HG02678 (cell line): ENCODE results near the gene PROM1.

ENCODE experiments used
- ATAC-seq: cut with Tn5 transposase; IDR thresholded peaks from one replicate; pipeline ENCODE4 v1.9.1; 2021; ENCODE audit warnings: mild to moderate bottlenecking, moderate library complexity; ENCODE audit not compliant: unreplicated experiment

Gene PROM1, protein sequence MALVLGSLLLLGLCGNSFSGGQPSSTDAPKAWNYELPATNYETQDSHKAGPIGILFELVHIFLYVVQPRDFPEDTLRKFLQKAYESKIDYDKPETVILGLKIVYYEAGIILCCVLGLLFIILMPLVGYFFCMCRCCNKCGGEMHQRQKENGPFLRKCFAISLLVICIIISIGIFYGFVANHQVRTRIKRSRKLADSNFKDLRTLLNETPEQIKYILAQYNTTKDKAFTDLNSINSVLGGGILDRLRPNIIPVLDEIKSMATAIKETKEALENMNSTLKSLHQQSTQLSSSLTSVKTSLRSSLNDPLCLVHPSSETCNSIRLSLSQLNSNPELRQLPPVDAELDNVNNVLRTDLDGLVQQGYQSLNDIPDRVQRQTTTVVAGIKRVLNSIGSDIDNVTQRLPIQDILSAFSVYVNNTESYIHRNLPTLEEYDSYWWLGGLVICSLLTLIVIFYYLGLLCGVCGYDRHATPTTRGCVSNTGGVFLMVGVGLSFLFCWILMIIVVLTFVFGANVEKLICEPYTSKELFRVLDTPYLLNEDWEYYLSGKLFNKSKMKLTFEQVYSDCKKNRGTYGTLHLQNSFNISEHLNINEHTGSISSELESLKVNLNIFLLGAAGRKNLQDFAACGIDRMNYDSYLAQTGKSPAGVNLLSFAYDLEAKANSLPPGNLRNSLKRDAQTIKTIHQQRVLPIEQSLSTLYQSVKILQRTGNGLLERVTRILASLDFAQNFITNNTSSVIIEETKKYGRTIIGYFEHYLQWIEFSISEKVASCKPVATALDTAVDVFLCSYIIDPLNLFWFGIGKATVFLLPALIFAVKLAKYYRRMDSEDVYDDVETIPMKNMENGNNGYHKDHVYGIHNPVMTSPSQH

DNA sequence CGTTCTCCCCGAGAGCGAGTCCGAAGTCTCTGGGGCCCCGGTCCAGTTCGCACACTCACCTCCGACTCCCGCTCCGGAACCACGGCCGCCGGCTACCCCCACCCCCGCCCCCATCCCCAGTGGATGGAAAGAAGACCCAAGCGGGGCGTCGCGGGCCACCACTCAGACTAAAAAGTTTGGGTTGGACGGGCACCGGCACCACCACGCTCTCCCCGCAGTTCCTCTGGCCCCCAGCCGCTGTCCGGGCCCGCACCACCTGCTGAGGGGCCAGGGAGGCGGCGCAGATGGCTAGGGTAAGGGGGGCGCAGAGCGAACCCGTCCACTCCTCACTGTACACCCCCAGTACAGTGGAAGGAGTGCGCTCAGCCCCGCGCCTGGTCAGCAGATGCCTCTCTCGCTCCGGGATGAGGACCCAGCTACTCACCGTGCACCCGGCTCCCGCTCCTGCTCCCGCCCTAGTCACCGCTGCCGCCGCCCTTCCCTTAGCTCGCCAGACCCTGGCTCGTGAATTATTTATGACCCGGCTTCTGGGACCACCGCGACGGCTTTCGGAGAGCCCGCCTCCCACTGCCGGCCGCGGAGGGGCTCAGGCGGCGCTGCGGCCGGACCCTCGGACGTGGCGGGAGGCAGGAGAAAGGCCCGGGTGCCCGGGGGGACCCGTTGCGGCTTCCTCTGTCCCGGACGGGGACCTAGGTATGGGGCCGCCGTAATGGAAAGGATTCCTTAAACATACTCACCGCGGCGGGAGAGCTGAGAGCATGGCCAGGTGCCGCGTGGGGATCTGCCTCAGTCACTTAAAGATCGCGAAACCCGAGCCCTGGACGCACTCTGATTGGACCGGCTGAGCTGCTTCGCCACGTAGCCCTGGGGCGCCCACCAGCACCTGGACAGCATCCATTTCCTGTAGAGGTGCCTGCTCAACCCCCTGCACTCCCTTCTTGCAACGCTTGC is at the start of gene PROM1:
PROM1 (minus strand) TSS at position 783 of the 951 bp plus-strand sequence. CDS start 8,117 bp downstream, outside the sequence.
- no peak for ATAC-seq

DNA sequence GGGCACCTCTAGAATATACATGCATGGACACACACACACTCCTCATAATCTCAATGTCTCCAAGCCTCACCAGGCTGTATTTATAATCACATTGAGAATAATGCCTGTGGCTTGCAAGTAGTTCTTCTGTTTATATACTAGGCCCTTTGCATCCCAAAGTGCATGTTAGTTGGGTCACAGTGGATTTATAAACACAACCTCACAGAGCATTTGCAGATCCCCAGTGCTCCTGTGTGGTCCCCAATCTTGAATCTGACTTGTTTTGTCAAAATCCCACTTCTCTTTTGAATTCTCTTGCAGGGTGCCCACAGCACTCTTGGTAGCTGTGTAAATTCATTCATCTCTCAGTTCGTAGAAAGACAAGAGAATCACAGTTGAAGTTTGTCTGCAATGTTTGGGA is 49.6 kb upstream of the PROM1 start:
- no peak for ATAC-seq

DNA sequence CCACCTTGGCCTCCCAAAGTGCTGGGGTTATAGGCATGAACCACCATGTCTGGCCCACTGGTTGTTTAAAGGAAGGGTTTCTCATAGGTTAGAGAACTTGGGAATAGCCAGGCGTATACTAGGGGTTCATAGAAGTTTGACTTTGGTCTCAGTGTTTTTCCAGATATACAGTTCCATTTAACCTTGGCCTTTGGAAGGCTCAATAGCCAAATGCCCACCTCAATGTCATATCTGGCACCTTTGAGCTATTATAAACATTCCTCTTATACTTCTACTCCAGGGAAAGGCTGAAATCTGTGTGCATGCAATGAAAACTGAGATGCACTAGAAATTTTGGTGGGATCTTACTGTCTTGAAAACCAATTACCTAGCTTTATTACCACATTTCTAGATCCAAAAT is 47.5 kb upstream of the PROM1 start:
- no peak for ATAC-seq

DNA sequence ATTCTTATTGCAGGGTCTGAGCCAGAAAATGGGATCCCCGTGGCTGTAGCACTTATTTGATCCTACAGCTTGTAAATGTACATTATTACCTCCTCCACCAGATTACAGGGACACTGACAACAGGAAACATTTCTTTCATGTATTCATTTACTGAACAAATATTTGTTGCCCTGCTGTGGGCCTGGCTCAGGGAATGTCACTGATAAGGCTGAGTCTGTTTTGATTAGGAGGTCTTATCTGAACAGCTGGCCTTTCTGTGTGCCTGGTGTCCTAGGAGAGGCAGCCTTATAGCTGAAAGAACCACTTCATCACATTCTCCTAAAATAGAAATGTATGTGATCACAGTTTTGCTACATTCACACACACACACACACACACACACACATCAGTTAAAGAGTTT is 45.5 kb upstream of the PROM1 start:
- ATAC-seq: no peak

DNA sequence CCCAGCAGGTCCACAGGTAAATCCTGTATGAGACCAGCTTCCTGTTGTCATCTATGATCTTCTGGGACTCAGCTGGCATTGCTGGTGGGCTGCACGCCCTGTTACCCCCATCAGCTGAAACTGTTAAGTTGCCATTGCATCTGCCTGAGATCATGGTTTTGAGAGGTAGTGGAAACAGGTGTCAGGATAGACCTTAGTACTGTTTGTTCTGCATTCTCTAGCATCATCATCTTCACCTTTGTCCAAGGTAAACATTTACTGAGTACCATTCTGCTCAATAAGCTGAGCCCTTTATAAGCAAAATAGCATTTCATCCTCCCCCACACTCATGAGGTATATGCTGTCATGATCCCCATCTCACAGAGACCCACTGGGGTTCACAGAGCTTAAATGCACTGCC is 42.9 kb upstream of the PROM1 start:
- ATAC-seq: no peak

DNA sequence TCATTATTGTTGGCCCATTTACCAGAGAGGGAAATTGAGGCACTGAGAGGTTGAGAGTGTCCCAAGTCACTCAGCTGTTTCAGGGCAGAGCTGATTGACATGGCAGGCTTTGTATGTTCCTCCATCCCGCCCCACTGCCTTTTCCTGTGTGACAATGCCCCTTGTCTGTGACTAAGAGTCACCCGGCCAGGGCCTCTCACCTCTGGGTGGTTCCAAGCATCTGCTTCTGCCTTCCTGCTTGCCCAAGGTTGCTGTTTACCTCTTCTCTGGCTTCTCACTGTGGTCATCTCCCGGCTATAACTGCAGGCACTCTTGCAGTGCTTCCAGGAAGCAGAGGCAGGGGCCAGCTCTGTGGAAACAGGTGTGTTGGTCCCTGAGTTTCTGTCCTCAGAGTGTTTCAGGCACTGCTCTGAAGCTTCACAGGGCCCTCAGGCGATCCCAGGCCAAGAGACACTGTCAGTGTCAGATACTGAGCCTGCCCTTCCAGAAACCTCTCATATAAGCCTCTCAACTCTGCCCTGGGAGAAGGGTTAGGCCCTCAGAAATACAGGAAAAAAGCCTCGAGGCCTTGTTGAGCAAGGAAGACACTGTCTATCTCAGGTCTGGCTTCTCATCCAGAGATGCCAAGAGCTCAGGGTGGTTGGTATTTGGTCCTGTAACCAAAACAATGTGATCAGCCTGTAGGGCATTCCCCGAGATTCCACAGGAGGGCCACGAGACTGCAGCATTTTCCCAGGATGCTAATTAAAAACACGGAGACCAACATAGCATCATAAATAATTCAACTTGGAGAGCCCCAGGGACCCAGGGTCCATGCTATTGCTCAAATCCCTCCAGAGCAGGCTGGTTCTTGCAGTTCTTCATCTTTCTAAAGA is 42.0 kb upstream of the PROM1 start:
- no peak for ATAC-seq

DNA sequence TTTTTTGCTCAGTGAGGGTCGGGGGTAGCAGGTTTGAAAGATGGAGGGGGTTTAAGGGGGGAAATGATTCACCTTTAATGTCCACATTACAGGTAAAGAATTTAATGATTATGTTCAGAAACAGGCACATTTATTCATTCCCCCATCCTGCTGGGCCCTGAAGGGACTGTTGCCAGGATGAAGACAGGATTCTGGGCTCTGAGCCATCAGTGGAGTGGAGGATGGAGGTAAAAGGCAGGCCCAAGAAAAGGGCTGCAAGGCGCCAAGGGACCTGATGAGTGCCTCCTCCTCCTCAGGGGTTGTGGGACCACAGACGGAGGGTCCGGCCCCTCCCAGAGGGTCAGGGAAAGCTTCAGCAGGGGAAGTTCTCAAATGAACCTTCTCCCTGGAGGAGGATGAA is 40.4 kb upstream of the PROM1 start:
- no peak for ATAC-seq

DNA sequence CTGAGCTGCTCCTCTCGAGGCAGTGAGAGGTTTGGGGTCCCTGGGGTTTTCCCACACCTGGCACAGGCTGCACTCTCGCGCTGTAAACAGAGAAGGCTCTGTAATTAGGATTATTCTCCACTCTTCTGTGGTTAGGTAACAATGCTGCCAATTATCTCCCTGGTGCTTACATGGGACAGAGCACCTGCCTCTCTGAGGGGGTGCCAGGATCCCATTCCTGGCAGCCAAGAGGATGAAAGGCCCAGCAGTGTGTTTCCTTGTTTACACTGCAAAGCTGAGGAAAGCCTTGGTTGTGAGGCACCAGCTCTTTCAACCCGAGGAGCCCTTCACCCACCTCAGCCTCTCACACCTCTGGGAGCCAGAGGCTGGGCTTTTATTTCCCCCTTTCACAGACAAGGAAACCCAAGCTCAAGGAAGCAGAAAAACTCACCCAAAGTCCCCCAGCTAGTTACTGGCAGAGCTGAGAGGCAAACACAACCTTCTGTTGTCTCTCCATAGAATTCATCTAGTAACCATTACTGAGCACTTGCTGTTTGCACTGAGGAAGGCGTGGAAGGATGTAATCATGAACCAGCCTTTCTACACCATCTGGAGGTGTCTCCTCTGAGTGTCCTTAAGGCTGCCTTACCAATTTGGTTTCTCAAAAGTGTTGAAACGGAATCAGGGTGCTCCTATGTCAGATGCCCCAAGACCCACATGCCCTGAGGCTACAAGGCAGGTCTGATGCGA is 39.7 kb upstream of the PROM1 start:
- no peak for ATAC-seq

DNA sequence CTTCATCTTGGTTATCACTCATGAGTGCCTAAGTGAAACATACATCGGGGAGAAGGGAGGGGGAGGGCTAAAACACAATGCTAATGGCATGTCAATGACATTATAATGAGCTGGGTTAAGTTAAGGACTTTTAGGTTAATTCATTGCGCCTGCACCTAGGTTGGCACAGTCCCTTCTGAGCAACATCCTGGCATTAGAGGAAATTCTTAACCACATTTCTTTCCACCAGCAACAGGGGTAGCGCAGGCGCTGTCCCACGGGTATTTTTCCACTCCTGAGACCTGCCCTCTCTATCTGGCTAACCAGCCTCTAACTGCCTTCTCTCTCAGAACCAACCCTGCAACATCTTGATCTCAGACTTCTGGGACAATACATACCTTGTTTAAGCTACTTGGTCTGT is 39.0 kb upstream of the PROM1 start:
- ATAC-seq: no peak

DNA sequence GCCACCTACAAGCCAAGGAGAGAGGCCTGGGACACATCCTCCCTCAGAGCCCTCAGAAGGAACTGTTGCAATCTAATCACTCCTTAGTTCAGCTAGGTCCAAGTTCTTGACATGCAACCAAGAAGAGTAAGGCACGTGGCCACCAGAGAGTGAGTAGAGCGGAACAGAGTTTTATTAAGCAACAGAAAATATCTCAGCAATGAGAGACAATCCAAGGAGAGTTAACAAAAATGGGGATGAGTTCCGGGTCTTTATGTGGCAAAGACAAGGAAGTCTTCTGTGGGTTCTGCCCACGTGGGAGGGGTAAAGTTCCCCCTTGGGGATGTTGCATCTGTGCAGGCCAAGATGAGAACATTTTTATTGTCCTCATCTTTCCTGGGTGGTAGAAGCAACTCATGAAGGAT is 38.5 kb upstream of the PROM1 start:
- no peak for ATAC-seq

DNA sequence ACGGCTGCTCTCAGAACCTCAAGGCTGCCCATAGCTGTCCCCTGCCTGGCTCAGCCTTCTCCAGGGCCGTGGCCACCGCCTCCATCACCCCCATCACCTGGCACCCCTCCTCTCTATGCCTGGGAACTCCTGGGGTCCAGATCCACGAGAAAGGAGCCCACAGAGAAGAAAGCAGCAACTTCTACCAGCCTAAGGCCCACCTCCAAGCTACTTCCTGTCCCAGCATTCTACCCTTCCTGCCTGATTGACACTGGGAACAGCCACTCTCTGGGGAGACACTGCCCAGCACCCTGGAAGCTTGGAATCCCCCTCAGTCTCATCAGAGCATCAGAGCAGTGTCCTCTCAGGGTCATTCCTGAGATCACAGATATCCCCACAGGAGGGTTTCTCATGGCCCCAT is 36.9 kb upstream of the PROM1 start:
- ATAC-seq: no peak

DNA sequence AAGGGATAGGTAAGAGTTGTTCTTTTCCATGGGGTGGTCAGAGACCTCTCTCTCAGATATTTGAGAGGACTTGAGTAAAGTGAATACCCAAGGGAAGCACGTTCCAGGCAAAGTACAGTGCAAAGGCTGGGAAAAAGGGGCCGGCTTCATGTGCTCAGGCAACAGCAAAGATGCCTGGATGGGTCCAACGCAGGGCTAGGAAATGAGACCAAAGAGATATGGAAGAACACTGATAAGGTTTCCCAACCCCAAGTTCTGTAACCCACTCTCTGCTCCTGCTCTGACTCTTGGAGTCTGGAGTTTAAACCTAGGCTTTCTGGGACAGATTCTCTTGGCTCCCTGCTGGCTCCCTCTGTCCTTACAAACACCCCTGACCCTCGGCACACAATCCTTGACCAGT is 36.2 kb upstream of the PROM1 start:
- no peak for ATAC-seq

DNA sequence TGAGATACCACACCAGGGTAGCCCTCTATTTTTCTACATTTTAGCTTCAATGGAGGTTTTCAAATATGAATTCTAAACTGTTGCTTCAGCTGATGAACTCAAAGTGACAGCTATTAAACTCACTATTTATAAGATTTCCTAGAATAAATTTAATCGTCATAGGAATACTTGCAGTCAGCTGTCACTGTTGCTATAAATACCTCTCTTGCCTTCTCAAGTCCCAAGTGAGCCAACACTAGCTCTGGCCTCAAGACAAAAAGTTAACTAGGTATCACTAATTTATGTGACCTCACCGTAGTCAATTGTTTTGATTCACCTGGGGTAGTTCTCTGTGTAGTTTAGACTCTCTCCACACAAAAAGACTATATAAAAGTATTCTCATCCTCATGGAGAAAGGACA is 34.3 kb upstream of the PROM1 start:
- no peak for ATAC-seq

DNA sequence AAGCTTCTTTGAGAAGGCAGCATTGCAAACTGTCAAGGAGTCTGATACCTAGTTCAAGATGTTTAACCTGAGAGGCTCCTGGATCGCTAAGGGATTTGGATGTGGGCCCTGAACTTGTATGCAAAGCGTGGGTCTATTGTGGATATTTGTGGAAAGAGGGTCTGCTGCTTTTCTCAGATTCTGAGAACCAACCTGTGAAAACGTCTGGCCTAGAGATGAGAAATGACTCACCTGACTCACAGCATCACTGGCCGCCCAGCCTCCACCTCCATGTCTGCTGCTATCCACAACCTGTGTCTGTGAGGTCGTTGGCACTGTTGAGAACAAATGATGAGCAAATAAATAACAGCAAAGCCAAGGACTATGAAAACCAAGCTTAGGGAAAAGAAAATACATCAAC is 33.3 kb upstream of the PROM1 start:
- ATAC-seq: no peak

DNA sequence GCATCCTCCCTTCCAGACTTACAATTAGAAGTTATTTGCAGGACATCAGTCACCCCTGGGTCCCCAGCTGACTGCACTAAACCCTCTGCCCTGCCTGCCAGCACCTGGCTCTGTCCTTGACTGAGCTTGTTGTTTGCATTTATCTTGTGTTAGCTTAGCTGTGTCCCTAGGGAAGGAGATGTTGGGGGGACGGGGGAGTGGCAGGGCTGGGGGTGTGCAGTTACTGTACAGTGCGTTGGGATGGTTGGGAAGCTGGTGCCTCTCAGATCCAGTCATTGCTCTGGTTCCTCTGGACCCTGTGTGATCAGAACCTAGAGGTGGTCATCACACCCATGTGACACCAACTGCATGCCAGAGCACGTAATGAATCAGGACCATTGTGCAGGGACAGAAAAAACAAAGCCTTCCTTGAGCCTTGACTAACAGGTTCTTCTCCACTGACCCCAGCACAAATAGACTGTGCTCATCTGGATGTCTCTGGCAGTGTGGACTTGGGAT is 32.7 kb upstream of the PROM1 start:
- ATAC-seq: no peak

DNA sequence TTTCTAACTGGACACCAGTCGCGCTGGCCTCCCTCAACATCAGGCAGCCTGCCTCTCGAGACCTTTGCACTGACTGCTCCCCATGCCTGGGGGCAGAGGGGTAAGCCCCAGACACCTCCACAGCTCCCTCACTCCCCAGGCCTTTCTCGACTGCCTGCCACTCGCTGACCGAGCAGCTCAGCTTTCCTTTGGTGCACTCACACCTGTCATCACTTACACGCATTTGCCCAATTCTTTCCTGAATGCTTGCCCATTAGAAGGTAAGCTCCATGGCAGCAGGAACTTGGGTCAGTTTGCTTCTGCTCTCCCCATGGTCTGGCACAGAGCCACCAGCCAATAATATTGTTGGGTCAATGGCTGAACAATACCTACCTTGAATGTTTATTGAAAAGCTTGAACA is 32.2 kb upstream of the PROM1 start:
- no peak for ATAC-seq

DNA sequence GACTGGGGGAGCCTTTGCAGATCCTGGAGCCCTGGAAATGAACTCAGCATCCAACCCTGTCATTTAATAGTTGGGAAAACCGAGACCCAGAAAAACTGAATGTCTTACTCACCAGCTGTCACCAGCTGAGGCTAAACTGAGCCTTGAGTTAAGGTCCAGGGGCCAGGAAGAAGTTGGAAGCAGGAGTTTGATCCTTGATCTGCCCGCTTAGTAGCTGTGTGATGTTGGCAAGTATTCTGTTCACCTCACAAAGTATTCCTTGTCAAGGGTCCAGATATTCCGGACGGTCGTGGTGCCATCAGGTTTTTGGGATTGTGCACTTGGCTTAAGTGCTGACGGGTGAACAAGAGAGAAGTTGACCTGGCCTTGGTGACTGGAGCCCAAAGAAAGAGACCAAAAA is 30.7 kb upstream of the PROM1 start:
- ATAC-seq: no peak

DNA sequence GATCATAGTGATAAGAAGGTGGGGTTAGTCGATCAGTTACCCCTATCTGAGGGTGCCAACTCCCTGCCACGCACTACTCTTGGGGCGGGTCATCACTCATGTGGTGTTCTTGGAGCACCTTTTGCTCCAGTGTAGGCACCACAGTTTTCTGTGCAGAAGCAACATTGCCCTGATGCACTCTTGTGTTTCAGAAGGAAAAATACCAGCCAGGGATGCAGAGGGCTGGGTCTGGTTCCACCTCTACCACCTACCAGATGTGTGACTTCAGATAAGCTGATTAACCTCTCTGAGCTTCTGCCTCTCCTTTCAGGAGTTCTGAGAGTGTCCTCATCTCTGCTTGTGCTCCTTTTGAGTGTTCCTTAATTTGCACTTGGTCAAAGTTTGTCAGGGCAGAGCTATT is 29.9 kb upstream of the PROM1 start:
- no peak for ATAC-seq

DNA sequence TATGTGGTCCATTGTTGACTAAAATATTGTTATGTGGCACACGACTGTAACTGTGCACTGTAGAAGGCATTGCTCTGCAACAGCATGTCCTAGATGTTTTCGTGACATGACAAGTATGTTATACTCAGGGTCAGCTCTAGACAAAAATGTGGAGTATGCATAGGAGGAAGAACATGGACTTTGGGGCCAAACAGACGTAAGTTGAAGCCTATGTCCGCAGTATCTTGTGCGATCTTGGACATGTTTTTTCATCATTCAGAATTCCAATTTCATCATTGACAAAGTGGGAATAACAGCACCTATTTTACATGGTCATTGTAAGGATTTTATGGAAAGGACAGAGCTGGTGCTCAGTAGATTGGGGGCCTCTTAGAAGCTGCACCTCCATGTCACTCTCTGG is 27.7 kb upstream of the PROM1 start:
- no peak for ATAC-seq
